NCI-H2171 treated with DMSO at 0.1 percent for 48 hours (cell line): ENCODE measurements around the gene RPL35.
"Not testable (repeated sequence)": the region's sequence is repeated elsewhere in the genome, so short reads cannot be mapped to it uniquely, and the experiment has no call there.

Experiments used
- DNase-seq: peaks from one replicate; lab custom pipeline; 2025; lab: John Stamatoyannopoulos, UW

RPL35 gene

GRCh38 chr9:124852829-124853531 lies 8.8 kb downstream of the RPL35 start, which contains the start of gene WDR38:
Gene WDR38 (plus strand): TSS chr9:124853460. CDS start chr9:124853532, 72 bp downstream.
- DNase-seq = peak; percentile 73

GRCh38 chr9:124852121-124852828 lies 9.5 kb downstream of the RPL35 start:
- DNase-seq = no peak

- DNase-seq = no peak
Measured at GRCh38 chr9:124849801-124850200, 12.0 kb downstream of the RPL35 start.

- no peak for DNase-seq
Measured at GRCh38 chr9:124846969-124847368, 14.8 kb downstream of the RPL35 start.

GRCh38 chr9:124846467-124846866 lies 15.3 kb downstream of the RPL35 start:
- not testable (repeated sequence) for DNase-seq

- DNase-seq = no peak
Measured at GRCh38 chr9:124844291-124844690, 17.5 kb downstream of the RPL35 start.

- DNase-seq = no peak
Measured at GRCh38 chr9:124843456-124844034, 18.2 kb downstream of the RPL35 start.

- DNase-seq = no peak
Measured at GRCh38 chr9:124841075-124841821, 20.5 kb downstream of the RPL35 start.

GRCh38 chr9:124840300-124840833 lies 21.4 kb downstream of the RPL35 start:
- DNase-seq = peak; percentile 29

- DNase-seq = peak; percentile 21
Measured at GRCh38 chr9:124839612-124840299, 22.0 kb downstream of the RPL35 start.

- not testable (repeated sequence) for DNase-seq
Measured at GRCh38 chr9:124838567-124839275, 23.0 kb downstream of the RPL35 start.

GRCh38 chr9:124838132-124838531 lies 23.6 kb downstream of the RPL35 start:
- not testable (repeated sequence) for DNase-seq

GRCh38 chr9:124835026-124835557 lies 26.7 kb downstream of the RPL35 start:
- peak; percentile 91 for DNase-seq

- DNase-seq = peak; percentile 70
Measured at GRCh38 chr9:124834591-124834990, 27.2 kb downstream of the RPL35 start.

- no peak for DNase-seq
Measured at GRCh38 chr9:124831642-124832364, 30.0 kb downstream of the RPL35 start.

- DNase-seq = no peak
Measured at GRCh38 chr9:124830593-124830992, 31.2 kb downstream of the RPL35 start.

GRCh38 chr9:124829334-124829669 lies 32.5 kb downstream of the RPL35 start:
- no peak for DNase-seq

- no peak for DNase-seq
Measured at GRCh38 chr9:124828489-124829333, 33.0 kb downstream of the RPL35 start.
